K562 (cell line): Measurements from ENCODE around the gene KIF19. TPM values are rescaled to one million over a fixed set of nuclear protein-coding genes. Genes with fewer than 3 reads are reported as not detected.
A peak's percentile ranks its signal among the peaks of the same experiment; 100 is the strongest.

Source experiments
- ATAC-seq: fragments of 200-7000 bp; cut with Tn5 transposase; 3 replicates; pipeline ENCODE4 v1.9.1; 2020; ENCODE audit warnings: moderate library complexity
- BruUV-seq: library from RNA; stranded (reverse); fragments of 400-500 nt; replicated peaks from 2 replicates; lab custom pipeline; 2021; lab: Mats Ljungman, UMichigan
- CTCF ChIA-PET: fragments of 300-600 bp; formaldehyde crosslinking; extraction: SDS; loops from one replicate; lab custom pipeline; 2021; ENCODE audit warnings: low intra/inter-chr PET ratio; lab: Yijun Ruan, JAX
- POLR2A ChIA-PET: fragments of 300-600, 350-650 bp; sonication (Branson Sonifier 250); formaldehyde crosslinking; extraction: SDS; loops from one replicate; lab custom pipeline; 2021; ENCODE audit warnings: antibody characterized with exemption, inconsistent platforms; lab: Yijun Ruan, JAX
- DNase-seq, 4 experiments: peaks; one replicate each; pipeline versions ENCODE4 v3.0.0 to v3.0.0-alpha.2; 2011 to 2018; ENCODE audit warnings: low spot score in 3 of 4, mixed read lengths in 3 of 4; ENCODE audit errors: extremely low read depth in 1 of 4
- FAIRE-seq: peaks from 2 replicates; lab custom pipeline; 2011; peaks lifted over from hg19 to GRCh38; lab: Jason Lieb, UNC
- H2AFZ ChIP-seq: 2 replicates; pipeline ENCODE4 v1.6.0; 2011; ENCODE audit warnings: low read depth, low read length, control low read depth, inconsistent platforms
- H3K27ac ChIP-seq: fragments of 200-600 bp; 3 replicates; pipeline ENCODE4 v1.8.0; 2011; ENCODE audit warnings: low read depth, mild to moderate bottlenecking, control low read depth, inconsistent platforms, low read length, moderate library complexity, mixed read lengths; ENCODE audit errors: extremely low read depth
- H3K27me3 ChIP-seq, 2 experiments: fragments of 300-600 bp in 1 of 2; 2 replicates in 1 of 2; 3 replicates in 1 of 2; pipeline versions ENCODE4 v1.6.0 to v1.8.0; 2011; ENCODE audit warnings: inconsistent platforms in 2 of 2, low read length in 2 of 2, mild to moderate bottlenecking in 1 of 2, mixed read lengths in 1 of 2, moderate library complexity in 1 of 2; ENCODE audit not compliant: control insufficient read depth in 2 of 2, insufficient read depth in 2 of 2
- H3K36me3 ChIP-seq: fragments of 300-600 bp; 3 replicates; pipeline ENCODE4 v1.8.0; 2011; ENCODE audit warnings: mild to moderate bottlenecking, low read length, inconsistent platforms; ENCODE audit not compliant: control insufficient read depth, insufficient read depth
- H3K4me1 ChIP-seq, 2 experiments: fragments of 200-600 bp in 1 of 2; replicated peaks in 1 of 2; 2 replicates in 1 of 2; 3 replicates in 1 of 2; pipeline versions ENCODE4 v1.5.1 to v1.8.0; 2011; ENCODE audit warnings: inconsistent platforms in 2 of 2, low read length in 2 of 2, mild to moderate bottlenecking in 1 of 2, mixed read lengths in 1 of 2, moderate library complexity in 1 of 2; ENCODE audit not compliant: control insufficient read depth in 2 of 2, insufficient read depth in 2 of 2
- H3K4me2 ChIP-seq: 2 replicates; pipeline ENCODE4 v1.6.1; 2011; ENCODE audit warnings: low read length, control low read depth, inconsistent platforms, mixed read lengths; ENCODE audit not compliant: insufficient read depth
- H3K4me3 ChIP-seq: fragments of 200-600 bp; sonication (generic), shearing (Covaris generic); 2 replicates; pipeline ENCODE4 v1.5.1; 2016; ENCODE audit warnings: control low read depth, inconsistent platforms
- H3K79me2 ChIP-seq: fragments of 200-600 bp; 3 replicates; pipeline ENCODE4 v1.8.0; 2011; ENCODE audit warnings: low read length, inconsistent platforms; ENCODE audit not compliant: control insufficient read depth, insufficient read depth
- H3K9ac ChIP-seq, 2 experiments: 2 replicates each; pipeline versions ENCODE4 v1.6.0 to v1.6.1; 2011; ENCODE audit warnings: low read depth in 2 of 2, low read length in 2 of 2, control low read depth in 1 of 2, inconsistent platforms in 1 of 2, mild to moderate bottlenecking in 1 of 2, mixed read lengths in 1 of 2; ENCODE audit not compliant: insufficient read depth in 1 of 2
- H3K9me1 ChIP-seq: one replicate; pipeline ENCODE4 v1.6.0; 2011; ENCODE audit warnings: inconsistent platforms, mild to moderate bottlenecking, low read length, moderate library complexity; ENCODE audit not compliant: control insufficient read depth, insufficient read depth
- H3K9me3 ChIP-seq: replicated peaks from 2 replicates; pipeline ENCODE4 v1.5.1; 2011; ENCODE audit warnings: low read depth, low read length, inconsistent platforms; ENCODE audit not compliant: control insufficient read depth, insufficient read depth
- H4K20me1 ChIP-seq: replicated peaks from 2 replicates; pipeline ENCODE4 v1.6.1; 2011; ENCODE audit warnings: low read length, inconsistent platforms, mixed read lengths; ENCODE audit not compliant: control insufficient read depth, insufficient read depth
- JUND ChIP-seq, 2 experiments: IDR thresholded peaks; 2 replicates in 1 of 2; 3 replicates in 1 of 2; pipeline ENCODE4 v1.6.1; 2011; ENCODE audit warnings: borderline replicate concordance in 2 of 2, low read depth in 2 of 2, low read length in 2 of 2, improper control_type of control experiment in 1 of 2, missing biosample characterization in 1 of 2, missing genetic modification characterization in 1 of 2, missing genetic modification reagents in 1 of 2
- MAFG ChIP-seq: fragments of 450-650 bp; conservative IDR thresholded peaks from 2 replicates; pipeline ENCODE4 v1.6.1; 2016; ENCODE audit warnings: missing genetic modification characterization, missing compliant biosample characterization
- MEF2D ChIP-seq: conservative IDR thresholded peaks from 2 replicates; pipeline ENCODE4 v1.6.1; 2016; ENCODE audit warnings: low read depth, missing genetic modification characterization, missing compliant biosample characterization
- MTA1 ChIP-seq: fragments of 450-650 bp; IDR thresholded peaks from 2 replicates; pipeline ENCODE4 v1.6.1; 2017; ENCODE audit warnings: borderline replicate concordance
- NFE2 ChIP-seq: IDR thresholded peaks from 2 replicates; pipeline ENCODE4 v1.6.1; 2014; ENCODE audit warnings: antibody characterized with exemption, low read depth
- POLR2B ChIP-seq: fragments of 450-650 bp; IDR thresholded peaks from 2 replicates; pipeline ENCODE4 v1.6.1; 2018; ENCODE audit warnings: low read depth; ENCODE audit not compliant: partially characterized antibody
- SMARCE1 ChIP-seq: fragments of 450-650 bp; IDR thresholded peaks from 2 replicates; pipeline ENCODE4 v1.7.1; 2016; ENCODE audit warnings: mild to moderate bottlenecking
- ZC3H11A ChIP-seq: IDR thresholded peaks from 2 replicates; pipeline ENCODE4 v1.6.1; 2012; ENCODE audit warnings: low read depth, low read length, improper control_type of control experiment
- ZNF277 ChIP-seq: fragments of 250-450 bp; sonication (Bioruptor Pico); IDR thresholded peaks from 2 replicates; pipeline ENCODE4 v1.8.0; 2022; ENCODE audit warnings: inconsistent platforms, mild to moderate bottlenecking, moderate library complexity, borderline replicate concordance
- ZNF316 ChIP-seq: fragments of 450-650 bp; IDR thresholded peaks from 2 replicates; pipeline ENCODE4 v1.6.1; 2016
- ZNF830 ChIP-seq: fragments of 250-450 bp; sonication (Bioruptor Pico); IDR thresholded peaks from 2 replicates; pipeline ENCODE4 v1.5.0; 2021; ENCODE audit warnings: mild to moderate bottlenecking
- WGBS: fragments of 100-300 bp; shearing (Covaris generic); methylation state at CpG from one replicate; pipeline ENCODE4 v1.1.6; 2016; ENCODE audit warnings: low coverage, mixed read lengths; ENCODE audit not compliant: insufficient coverage; ENCODE audit errors: missing lambda C conversion rate; 5-methylcytosine and 5-hydroxymethylcytosine counted together
- in situ Hi-C: fragments of 300-500 bp; cut with MboI; formaldehyde crosslinking; loops from 4 replicates; pipeline ENCODE4 v1.15.0; 2018; ENCODE audit warnings: inconsistent platforms, mixed read lengths
- intact Hi-C: fragments of 100-400 bp; cut with micrococcal nuclease; formaldehyde crosslinking; loops from 2 replicates; pipeline ENCODE4 v1.14.2; 2022
- polyA plus RNA-seq, 8 experiments: library from polyadenylated mRNA; depleted of rRNA in 4 of 8; stranded (reverse) in 5 of 8; unstranded in 3 of 8; fragments of >200 nt; fragmentation: Nextera tagmentation in 2 of 8; fragmentation: Illumina TruSeq in 1 of 8; extraction: Ambion mirVana in 2 of 8; extraction: Trizol in 1 of 8; gene quantifications; 2 replicates each; pipeline versions ENCODE4 v1.2.1 to v1.2.3, GENCODE V29; 2011 to 2014; ENCODE audit warnings: inconsistent platforms in 1 of 8, missing spikeins in 1 of 8
- total RNA-seq, 7 experiments: library from RNA; depleted of rRNA in 6 of 7; stranded (reverse); fragments of >200 nt in 6 of 7; fragmentation: Illumina TruSeq in 2 of 7; extraction: Trizol in 2 of 7; gene quantifications; 2 replicates each; pipeline versions ENCODE4 v1.2.1 to v1.2.3, GENCODE V29; 2011 to 2021; ENCODE audit warnings: low replicate concordance in 1 of 7
- TF ChIP-seq, protein P1 (sequence below): fragments of 450-650 bp; formaldehyde crosslinking; IDR thresholded peaks from 2 replicates; pipeline ENCODE4 v1.4.0; 2020; ENCODE audit warnings: mild to moderate bottlenecking, moderate library complexity

Gene KIF19
- total and polyA plus RNA-seq, 9 of the 15 experiments (the other 6 are each of a cell fraction or from before 2014, with no cell fraction given): 0.10 TPM; not detected in 8

DNA sequence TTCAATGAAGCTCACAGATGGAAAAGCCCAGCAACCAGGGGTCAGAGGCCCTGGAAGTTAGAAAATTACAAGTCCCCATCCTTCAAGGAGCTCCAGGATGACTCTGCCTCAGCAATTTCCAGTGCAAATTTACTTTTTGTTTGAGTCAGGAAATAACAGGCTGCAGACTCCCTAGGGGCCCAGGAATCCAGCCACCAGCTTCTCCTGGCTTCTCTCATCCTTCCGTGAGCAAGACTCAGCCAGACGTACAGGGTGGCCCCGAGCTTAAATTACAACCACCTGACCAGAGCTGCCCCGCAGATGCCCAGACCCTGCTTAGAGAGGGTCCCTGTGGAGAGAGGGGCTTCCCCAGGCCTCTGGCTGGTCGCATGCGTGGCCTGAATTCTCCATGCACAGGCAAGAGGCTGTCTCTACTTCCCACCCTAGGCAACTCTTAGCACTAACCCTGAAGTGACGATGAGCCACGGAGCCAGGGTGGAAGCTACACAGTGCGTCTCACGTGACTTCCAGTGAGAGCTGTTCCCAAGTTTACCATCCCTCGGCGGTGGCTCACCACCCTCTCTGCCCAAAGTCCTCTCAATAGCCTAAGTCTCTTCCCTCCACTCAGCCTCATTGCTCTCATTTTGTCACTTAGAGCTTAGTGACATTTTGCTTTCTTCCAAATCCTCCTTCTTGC is 68.4 kb downstream of the KIF19 start:
- in situ Hi-C loops: no loop called here
- DNase-seq (no peak), ATAC-seq (no peak), FAIRE-seq (no peak)
- ChIA-PET POLR2A (interaction anchor here (0.6 to 1.0 kb wide), 3 partner anchors 15 to 33 kb away, joined by 3 to 4 read pairs (median 3); no protein-coding TSS in a partner anchor), CTCF (no interaction called here)
- H3K4me1 ChIP-seq: peaks cover 0 to 11% of the 10 kb centered on the region in 2 experiments; a peak in 3 of 5 replicates
- H3K4me2 ChIP-seq: no peak overlapping the region
- BruUV-seq: no TSS peak
- no peak overlapping the region for H3K27ac ChIP-seq
- no peak overlapping the region for H2AFZ ChIP-seq
- no peaks in the 10 kb centered on the region; the same call in 1 of the 2 replicates for H3K9me3 ChIP-seq
- no peak overlapping the region for H3K9ac ChIP-seq
- WGBS: 29% methylated on average over 12 of the region's 12 CpGs
- TF ChIP-seq ZC3H11A: no peak
- no peaks in the 10 kb centered on the region for H3K9me1 ChIP-seq
- no peaks in the 10 kb centered on the region for H3K79me2 ChIP-seq
- H4K20me1 ChIP-seq: no peaks in the 10 kb centered on the region
- intact Hi-C loops: no loop called here
- peaks cover under 1 to 2% of the 10 kb centered on the region in 2 experiments; a peak in 4 of 5 replicates for H3K27me3 ChIP-seq
- no peak overlapping the region for H3K4me3 ChIP-seq
- H3K36me3 ChIP-seq: no peaks in the 10 kb centered on the region

GRCh38 chr17:74394977-74395376 is 69.0 kb downstream of the KIF19 start:
- BruUV-seq: no TSS peak
- no peak overlapping the region for H3K4me2 ChIP-seq
- 12% methylated on average over 7 of the region's 7 CpGs for WGBS
- ATAC-seq: peak; percentile 72
- no peak overlapping the region for H2AFZ ChIP-seq
- H4K20me1 ChIP-seq: no peaks in the 10 kb centered on the region
- no peak overlapping the region for H3K4me3 ChIP-seq
- H3K27ac ChIP-seq: no peak overlapping the region
- intact Hi-C loops: no loop called here
- no peaks in the 10 kb centered on the region for H3K36me3 ChIP-seq
- H3K79me2 ChIP-seq: no peaks in the 10 kb centered on the region
- no peak overlapping the region for H3K9ac ChIP-seq
- peaks cover 0 to 11% of the 10 kb centered on the region in 2 experiments; a peak in 2 of 5 replicates for H3K4me1 ChIP-seq
- CTCF ChIA-PET: no interaction called here
- no peaks in the 10 kb centered on the region; the same call in 1 of the 2 replicates for H3K9me3 ChIP-seq
- POLR2A ChIA-PET: interaction anchor here (1.0 kb wide), 1 partner anchor 16 kb away, joined by 3 read pairs; no protein-coding TSS in a partner anchor
- in situ Hi-C loops: no loop called here
- peaks cover 0 to 2% of the 10 kb centered on the region in 2 experiments; a peak in 4 of 5 replicates for H3K27me3 ChIP-seq
- peak in 1 of 4 experiments; percentile 20 for DNase-seq
- no peaks in the 10 kb centered on the region for H3K9me1 ChIP-seq
- no peak for FAIRE-seq
- TF ChIP-seq ZNF316 (peak; percentile 28; the same call in 1 of the 2 replicates), JUND (IDR thresholded peaks at IDR 0.05; ENCODE audit: borderline replicate concordance, low read depth, low read length) (0 out of 2 replicates have a peak, but pooled peaks have one; percentile 27), JUND (tag; IDR thresholded peaks at IDR 0.05; ENCODE audit: borderline replicate concordance, low read depth, low read length) (no peak), MEF2D (tag) (no peak), SMARCE1 (no peak), POLR2B (no peak), MAFG (tag) (peak; percentile 75), MTA1 (no peak), ZNF830 (CRISPR knock-in tag) (no peak), NFE2 (peak; percentile 77), ZNF277 (no peak)
- TF ChIP-seq, protein P1, sequence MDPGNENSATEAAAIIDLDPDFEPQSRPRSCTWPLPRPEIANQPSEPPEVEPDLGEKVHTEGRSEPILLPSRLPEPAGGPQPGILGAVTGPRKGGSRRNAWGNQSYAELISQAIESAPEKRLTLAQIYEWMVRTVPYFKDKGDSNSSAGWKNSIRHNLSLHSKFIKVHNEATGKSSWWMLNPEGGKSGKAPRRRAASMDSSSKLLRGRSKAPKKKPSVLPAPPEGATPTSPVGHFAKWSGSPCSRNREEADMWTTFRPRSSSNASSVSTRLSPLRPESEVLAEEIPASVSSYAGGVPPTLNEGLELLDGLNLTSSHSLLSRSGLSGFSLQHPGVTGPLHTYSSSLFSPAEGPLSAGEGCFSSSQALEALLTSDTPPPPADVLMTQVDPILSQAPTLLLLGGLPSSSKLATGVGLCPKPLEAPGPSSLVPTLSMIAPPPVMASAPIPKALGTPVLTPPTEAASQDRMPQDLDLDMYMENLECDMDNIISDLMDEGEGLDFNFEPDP: no peak
